Ovary (tissue), 9 donors: Measurements from ENCODE around the gene KATNAL1. TPM values are rescaled to one million over a fixed set of nuclear protein-coding genes. Genes with fewer than 3 reads are reported as not detected.

Experiments
- DNase-seq, 5 donors: peaks; one replicate each; pipeline ENCODE4 v3.0.0-alpha.2; 2019 to 2020
- H3K27ac ChIP-seq, 2 donors: fragments of 200-600 bp; one replicate each; pipeline versions ENCODE4 v1.5.1 to v1.8.0; 2019 to 2022
- H3K27me3 ChIP-seq: fragments of 200-600 bp; one replicate; pipeline ENCODE4 v1.8.0; 2022
- H3K36me3 ChIP-seq: fragments of 200-600 bp; sonication (generic); one replicate; pipeline ENCODE4 v1.5.1; 2019
- H3K4me1 ChIP-seq: one replicate; pipeline ENCODE4 v1.8.1; 2013; ENCODE audit warnings: mild to moderate bottlenecking, moderate library complexity; ENCODE audit not compliant: insufficient read depth
- H3K4me3 ChIP-seq: fragments of 200-600 bp; sonication (generic); one replicate; pipeline ENCODE4 v1.5.1; 2017
- H3K9me3 ChIP-seq, 2 donors: fragments of 200-600 bp in 1 of 2; sonication (generic) in 1 of 2; one replicate each; pipeline versions ENCODE4 v1.5.1 to v1.8.1; 2013 to 2019; ENCODE audit warnings: mild to moderate bottlenecking in 1 of 2, moderate library complexity in 1 of 2
- EP300 ChIP-seq: sonication (generic); formaldehyde crosslinking; IDR thresholded peaks from one replicate; pipeline ENCODE4 v1.6.1; 2017; ENCODE audit warnings: antibody characterized with exemption
- POLR2A ChIP-seq: fragments of 450-650 bp; IDR thresholded peaks from one replicate; pipeline ENCODE4 v1.6.1; 2017; ENCODE audit warnings: antibody characterized with exemption, mild to moderate bottlenecking, moderate library complexity
- WGBS, 3 donors: extraction: QIAGEN DNeasy Blood & Tissue Kit in 1 of 3; methylation state at CpG; one replicate each; pipeline versions ENCODE4 v1.1.5 to v1.1.7; 2013 to 2017; 5-methylcytosine and 5-hydroxymethylcytosine counted together
- intact Hi-C, 4 donors: fragments of 100-400 bp; cut with DNase I; formaldehyde crosslinking; loops; one replicate each; pipeline versions ENCODE4 v1.11.0 to v1.15.1; 2022 to 2023
- polyA plus RNA-seq, 2 donors: library from polyadenylated mRNA; stranded (reverse); fragments of 200-250 nt in 1 of 2; fragments of 350-450 nt in 1 of 2; fragmentation: Illumina TruSeq in 1 of 2; extraction: RNeasy Lipid Tissue Mini Kit (QIAGEN cat#74804) in 1 of 2; gene quantifications; one replicate each; pipeline ENCODE4 v1.2.3, GENCODE V29; 2013 to 2014
- total RNA-seq, 7 donors: library from RNA; depleted of rRNA in 2 of 7; stranded (reverse); fragments of >200 nt in 2 of 7; fragmentation: NEBNext Ultra II Directional in 3 of 7; extraction: Animal tissue kit (Norgen Biotek cat#: 25700) in 3 of 7; gene quantifications; one replicate each; pipeline versions ENCODE4 v1.1.0 to v1.2.4, GENCODE V29; 2016 to 2023
- TF ChIP-seq, protein P1 (sequence below), 3 donors: fragments of 450-650 bp in 2 of 3; fragments of 200-600 bp in 1 of 3; IDR thresholded peaks; one replicate each; pipeline versions ENCODE4 v1.5.1 to v1.8.0; 2016 to 2022; ENCODE audit warnings: antibody characterized with exemption in 3 of 3, mild to moderate bottlenecking in 1 of 3
- donor health status: DM: no; HTN: no; CAD: no; lungs with moderate emphysema.
- donor health status: DM: no; HTN: no; CAD: no.
- donor health status: Bipolar disorder and iron deficiency.
- donor health status: DM: yes; HTN: yes; CAD: no.
- donor health status: DM: no; HTN: no; CAD: no.
- donor health status: DM: yes; HTN: yes; CAD: no.

Gene KATNAL1
- total and polyA plus RNA-seq, 9 donors = 2.9 to 23.2 (median 15.7) TPM

- intact Hi-C loops = loop anchor here in 2 of 4 donors (10.0 kb wide), 2 partner anchors 68 to 202 kb away; no protein-coding TSS in a partner anchor
- WGBS, 3 donors = 72 to 77% (median 75%) methylated on average over 6 of the region's 6 CpGs
- no peak for DNase-seq
- no peaks in the 10 kb centered on the region for H3K9me3 ChIP-seq
- H3K27ac ChIP-seq = no peak overlapping the region
- TF ChIP-seq POLR2A (no peak), EP300 (no peak)
- TF ChIP-seq, protein P1, sequence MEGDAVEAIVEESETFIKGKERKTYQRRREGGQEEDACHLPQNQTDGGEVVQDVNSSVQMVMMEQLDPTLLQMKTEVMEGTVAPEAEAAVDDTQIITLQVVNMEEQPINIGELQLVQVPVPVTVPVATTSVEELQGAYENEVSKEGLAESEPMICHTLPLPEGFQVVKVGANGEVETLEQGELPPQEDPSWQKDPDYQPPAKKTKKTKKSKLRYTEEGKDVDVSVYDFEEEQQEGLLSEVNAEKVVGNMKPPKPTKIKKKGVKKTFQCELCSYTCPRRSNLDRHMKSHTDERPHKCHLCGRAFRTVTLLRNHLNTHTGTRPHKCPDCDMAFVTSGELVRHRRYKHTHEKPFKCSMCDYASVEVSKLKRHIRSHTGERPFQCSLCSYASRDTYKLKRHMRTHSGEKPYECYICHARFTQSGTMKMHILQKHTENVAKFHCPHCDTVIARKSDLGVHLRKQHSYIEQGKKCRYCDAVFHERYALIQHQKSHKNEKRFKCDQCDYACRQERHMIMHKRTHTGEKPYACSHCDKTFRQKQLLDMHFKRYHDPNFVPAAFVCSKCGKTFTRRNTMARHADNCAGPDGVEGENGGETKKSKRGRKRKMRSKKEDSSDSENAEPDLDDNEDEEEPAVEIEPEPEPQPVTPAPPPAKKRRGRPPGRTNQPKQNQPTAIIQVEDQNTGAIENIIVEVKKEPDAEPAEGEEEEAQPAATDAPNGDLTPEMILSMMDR (IDR thresholded peaks at IDR 0.05) = no peak
- no peaks in the 10 kb centered on the region for H3K27me3 ChIP-seq
- H3K4me3 ChIP-seq = no peak overlapping the region
- no peaks in the 10 kb centered on the region for H3K36me3 ChIP-seq
- H3K4me1 ChIP-seq = peaks cover 18% of the 10 kb centered on the region
Observed at GRCh38 chr13:30337061-30337610, 29.8 kb upstream of the KATNAL1 start.

- Histone ChIP-seq H3K27ac (no peak overlapping the region), H3K27me3 (no peaks in the 10 kb centered on the region), H3K4me3 (no peak overlapping the region), H3K9me3 (no peaks in the 10 kb centered on the region), H3K4me1 (peaks cover 10% of the 10 kb centered on the region), H3K36me3 (no peaks in the 10 kb centered on the region)
- TF ChIP-seq EP300 (no peak), POLR2A (no peak)
- TF ChIP-seq, protein P1 (IDR thresholded peaks at IDR 0.05) = no peak
- no peak for DNase-seq
- intact Hi-C loops = loop anchor here in 2 of 4 donors (10.0 kb wide), 2 partner anchors 70 to 200 kb away; no protein-coding TSS in a partner anchor
- WGBS, 3 donors = 88 to 92% (median 92%) methylated on average over 13 of the region's 13 CpGs
Observed at GRCh38 chr13:30334663-30335386, 27.5 kb upstream of the KATNAL1 start.

DNA sequence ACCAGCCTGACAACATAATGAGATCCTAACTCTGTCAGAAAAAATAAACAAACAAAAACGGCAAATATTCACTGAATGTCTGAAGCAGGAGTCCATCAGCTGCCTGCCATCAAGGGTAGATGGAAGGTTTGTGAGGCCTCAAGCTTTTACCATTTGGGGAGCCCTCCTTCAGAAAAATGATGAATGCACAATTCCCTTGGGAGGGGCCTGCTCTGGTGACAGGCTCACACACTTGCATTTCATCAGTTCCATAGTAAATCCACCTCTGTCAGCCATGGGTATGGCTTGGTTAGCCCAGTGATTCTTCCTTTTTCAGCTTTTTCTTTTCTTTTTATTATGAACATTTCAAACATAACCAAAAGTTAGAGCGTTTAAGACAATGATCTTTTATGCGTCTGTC is 26.3 kb upstream of the KATNAL1 start:
- WGBS, 3 donors = 63 to 70% (median 66%) methylated on average over 3 of the region's 3 CpGs
- Histone ChIP-seq H3K27me3 (no peaks in the 10 kb centered on the region), H3K4me3 (no peak overlapping the region), H3K4me1 (peaks cover 3% of the 10 kb centered on the region), H3K27ac (no peak overlapping the region), H3K9me3 (no peaks in the 10 kb centered on the region), H3K36me3 (no peaks in the 10 kb centered on the region)
- intact Hi-C loops = loop anchor here in 2 of 4 donors (10.0 kb wide), 2 partner anchors 71 to 199 kb away; no protein-coding TSS in a partner anchor
- TF ChIP-seq EP300 (no peak), POLR2A (no peak)
- TF ChIP-seq, protein P1 (IDR thresholded peaks at IDR 0.05) = no peak
- no peak for DNase-seq

DNA sequence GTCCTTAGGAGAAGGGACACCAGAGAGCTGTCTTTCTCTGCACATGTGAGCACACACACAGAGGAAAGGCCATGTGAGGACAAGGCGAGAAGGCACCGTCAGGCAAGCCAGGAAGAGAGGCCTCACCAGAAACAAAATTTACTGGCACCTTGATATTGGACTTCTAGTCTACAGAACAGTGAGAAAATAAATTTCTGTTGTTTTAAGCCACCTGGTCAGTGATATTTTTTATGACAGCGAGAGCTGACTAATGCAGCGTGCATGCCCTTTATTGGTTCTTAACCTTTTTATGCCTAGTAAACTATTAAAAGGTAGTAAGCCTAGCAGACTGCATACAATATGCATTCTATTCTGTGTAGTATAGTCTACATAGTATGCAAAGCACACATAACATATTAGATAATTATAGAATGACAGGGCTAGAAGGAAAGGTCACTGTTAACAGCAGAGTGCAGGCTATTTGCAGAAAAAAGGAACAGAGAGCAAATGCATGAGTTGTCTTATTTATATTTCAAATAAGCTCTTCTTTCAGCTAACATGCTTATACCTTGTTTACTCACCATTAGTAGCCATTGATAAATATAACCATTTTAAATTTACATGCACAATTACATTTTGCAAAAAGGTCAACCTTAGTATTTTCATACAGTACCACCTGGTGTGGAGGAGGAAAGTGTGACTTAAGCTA is 25.2 kb upstream of the KATNAL1 start:
- Histone ChIP-seq H3K4me3 (no peak overlapping the region), H3K4me1 (peaks cover 3% of the 10 kb centered on the region), H3K27ac (no peak overlapping the region), H3K9me3 (no peaks in the 10 kb centered on the region), H3K36me3 (no peaks in the 10 kb centered on the region), H3K27me3 (no peaks in the 10 kb centered on the region)
- TF ChIP-seq POLR2A (no peak), EP300 (no peak)
- TF ChIP-seq, protein P1 (IDR thresholded peaks at IDR 0.05) = no peak
- DNase-seq = no peak
- 60 to 79% (median 75%) methylated on average over 4 of the region's 4 CpGs for WGBS, 3 donors
- intact Hi-C loops = loop anchor here in 2 of 4 donors (10.0 kb wide), 2 partner anchors 72 to 198 kb away; no protein-coding TSS in a partner anchor
